Putamen (tissue), 1 donor: ENCODE data around the gene SMPX.

Experiments used
- DNase-seq: peaks from one replicate; pipeline ENCODE4 v3.0.0-alpha.2; 2016; ENCODE audit warnings: low spot score

The SMPX gene

GRCh38 chrX:21656587-21657317 lies 101.2 kb downstream of the SMPX start:
- no peak for DNase-seq
